ENCODE measurements around the gene GRHL1.
"Not testable (repeated sequence)": the region's sequence is repeated elsewhere in the genome, so short reads cannot be mapped to it uniquely, and the experiment has no call there.

Gene GRHL1

GRCh38 chr2:10012366-10012962, 61.0 kb downstream of the GRHL1 start:
- not testable (repeated sequence) for DNase-seq

GRCh38 chr2:10012963-10013461, 61.5 kb downstream of the GRHL1 start:
- DNase-seq = no peak

GRCh38 chr2:10013651-10014417, 62.3 kb downstream of the GRHL1 start:
- not testable (repeated sequence) for DNase-seq

DNA sequence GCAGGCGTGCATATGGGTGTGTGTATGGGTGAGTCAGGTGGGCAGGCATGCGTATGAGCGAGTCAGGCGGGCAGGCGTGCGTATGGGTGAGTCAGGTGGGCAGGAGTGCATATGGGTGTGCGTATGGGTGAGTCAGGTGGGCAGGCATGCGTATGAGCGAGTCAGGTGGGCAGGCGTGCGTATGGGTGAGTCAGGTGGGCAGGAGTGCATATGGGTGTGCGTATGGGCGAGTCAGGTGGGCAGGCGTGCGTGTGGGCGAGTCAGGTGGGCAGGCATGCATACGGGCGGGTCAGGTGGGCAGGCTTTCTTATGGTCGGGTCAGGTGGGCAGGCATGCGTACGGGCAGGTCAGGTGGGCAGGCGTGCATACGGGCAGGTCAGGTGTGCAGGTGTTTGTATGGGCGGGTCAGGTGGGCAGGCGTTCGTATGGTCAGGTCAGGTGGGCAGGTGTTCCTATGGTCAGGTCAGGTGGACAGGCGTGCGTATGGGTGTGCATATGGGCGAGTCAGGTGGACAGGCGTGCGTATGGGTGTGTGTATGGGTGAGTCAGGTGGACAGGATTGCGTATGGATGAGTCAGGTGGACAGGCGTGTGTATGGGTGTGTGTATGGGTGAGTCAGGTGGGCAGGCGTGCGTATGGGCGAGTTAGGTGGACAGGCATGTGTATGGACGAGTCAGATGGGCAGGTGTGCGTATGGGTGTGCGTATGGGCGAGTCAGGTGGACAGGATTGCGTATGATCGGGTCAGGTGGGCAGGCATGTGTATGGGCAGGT, 63.1 kb downstream of the GRHL1 start:
- DNase-seq = no peak

GRCh38 chr2:10015376-10015989, 64.0 kb downstream of the GRHL1 start:
- not testable (repeated sequence) for DNase-seq

DNA sequence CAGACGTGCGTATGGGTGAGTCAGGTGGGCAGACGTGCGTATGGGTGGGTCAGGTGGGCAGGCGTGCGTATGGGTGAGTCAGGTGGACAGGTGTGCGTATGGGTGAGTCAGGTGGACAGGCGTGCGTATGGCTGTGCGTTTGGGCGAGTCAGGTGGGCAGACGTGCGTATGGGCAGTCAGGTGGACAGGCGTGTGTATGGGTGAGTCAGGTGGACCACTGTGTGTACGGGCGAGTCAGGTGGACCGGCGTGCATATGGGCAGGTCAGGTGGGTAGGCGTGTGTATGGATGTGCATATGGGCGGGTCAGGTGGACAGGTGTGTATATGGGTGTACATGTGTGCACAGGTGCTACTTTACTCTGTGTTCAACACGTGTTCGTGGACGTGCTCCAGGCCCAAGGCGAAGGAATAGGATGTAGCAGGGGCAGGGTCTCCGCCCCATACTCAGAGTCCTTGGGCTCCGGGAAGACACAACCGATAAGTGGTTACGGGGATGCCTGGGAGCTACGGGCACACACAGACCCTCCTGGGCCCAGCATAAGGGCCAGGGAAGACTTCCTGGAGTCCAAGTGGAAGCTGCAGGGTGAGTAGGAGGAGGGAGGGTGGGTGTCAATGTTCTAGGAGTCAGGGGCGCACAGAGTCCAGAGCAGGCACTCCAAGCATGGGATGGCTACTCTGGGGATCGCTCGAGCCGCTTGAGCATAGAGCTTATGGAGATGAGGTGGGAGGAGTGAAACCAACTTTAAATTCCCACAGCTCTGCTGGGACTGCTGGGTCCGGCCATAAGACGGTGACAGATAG, 64.7 kb downstream of the GRHL1 start:
- no peak for DNase-seq

DNA sequence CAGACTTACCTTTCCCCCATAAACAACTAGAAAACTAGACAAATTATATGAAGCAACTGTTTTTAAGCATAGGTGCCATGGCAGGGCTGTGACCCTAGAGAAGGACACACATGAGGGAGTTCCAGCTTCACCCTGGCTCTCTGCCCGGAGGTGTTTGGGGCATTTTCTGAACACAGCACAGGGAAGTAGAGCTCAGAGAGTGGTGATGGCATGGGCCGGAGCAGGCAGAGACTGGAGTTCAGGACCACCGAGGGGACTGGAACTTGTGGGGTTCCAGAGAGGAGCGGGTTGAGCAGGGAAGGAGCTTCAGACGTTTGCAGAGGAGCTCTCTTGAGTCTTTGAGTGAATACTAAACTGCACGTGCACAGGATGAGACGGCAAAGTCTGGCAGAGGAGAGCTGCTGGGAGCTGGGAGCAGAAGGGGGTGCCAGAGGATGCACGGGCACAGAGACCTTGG, 65.3 kb downstream of the GRHL1 start:
- no peak for DNase-seq

DNA sequence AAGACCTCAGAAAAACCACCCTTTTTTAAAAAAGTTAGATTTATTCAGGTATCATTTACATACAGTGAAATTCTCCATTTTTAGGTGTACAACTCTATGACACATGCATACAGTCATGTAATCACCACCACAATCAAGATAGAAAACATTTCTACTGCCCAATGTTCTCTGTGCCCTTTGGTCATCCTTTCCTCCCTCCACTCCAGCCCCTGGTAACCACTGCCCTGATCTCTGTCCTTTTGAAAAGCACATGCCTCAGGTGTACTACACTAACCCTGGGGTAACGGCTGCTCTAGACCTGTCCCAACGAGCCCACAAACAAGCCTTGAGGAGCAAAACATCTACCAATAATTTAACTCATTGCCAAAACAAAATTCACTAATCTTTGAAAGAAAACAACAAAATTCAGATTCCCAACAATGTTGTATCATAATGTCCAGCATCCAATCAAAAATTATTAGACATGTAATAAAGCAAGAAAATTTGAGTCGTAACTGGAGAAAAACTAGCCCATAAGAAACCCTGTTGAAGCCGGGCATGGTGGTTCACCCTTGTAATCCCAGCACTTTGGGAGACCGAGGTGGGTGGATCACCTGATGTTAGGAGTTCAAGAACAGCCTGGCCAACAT, 65.9 kb downstream of the GRHL1 start:
- DNase-seq = no peak

GRCh38 chr2:10019174-10019573, 67.7 kb downstream of the GRHL1 start:
- DNase-seq = no peak

DNA sequence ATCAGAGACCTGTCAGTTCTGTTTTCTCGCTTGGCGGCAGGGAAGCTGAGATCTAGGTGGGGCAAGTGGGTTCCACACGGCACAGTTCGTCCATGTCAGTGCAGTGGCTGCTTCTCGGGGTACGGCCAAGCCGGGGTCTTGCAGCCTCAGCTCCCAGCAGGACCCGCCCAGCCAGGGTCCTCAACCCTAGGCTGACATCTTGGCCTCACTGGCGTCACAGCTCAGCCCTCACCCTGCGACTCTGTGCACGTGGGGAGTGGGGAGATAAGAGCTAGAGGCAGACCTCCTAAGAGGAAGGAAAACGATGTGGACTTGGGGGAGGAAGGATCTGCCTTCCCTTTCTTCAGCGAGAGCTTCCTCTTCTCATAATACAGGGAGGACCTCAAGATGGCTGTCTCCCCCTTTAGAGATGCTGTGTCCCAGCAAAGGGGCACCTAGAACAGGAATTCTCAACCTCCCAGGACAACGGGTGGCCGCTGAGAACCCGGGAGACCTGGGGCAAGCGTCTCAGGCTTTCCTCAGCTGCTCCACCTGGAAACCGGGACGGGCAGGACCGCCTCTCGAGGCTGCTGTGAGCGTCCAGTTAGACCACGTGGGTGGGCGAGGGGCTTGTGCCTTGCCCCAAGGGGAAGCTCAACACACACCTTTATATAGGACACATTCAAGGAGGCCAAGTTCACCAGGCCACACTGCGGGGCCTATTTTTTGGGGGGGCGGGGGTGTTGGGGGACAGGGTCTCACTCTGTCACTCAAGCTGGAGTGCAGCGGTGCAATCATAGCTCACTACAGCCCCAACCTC, 68.3 kb downstream of the GRHL1 start:
- DNase-seq = no peak

GRCh38 chr2:10022041-10022421, 70.5 kb downstream of the GRHL1 start:
- no peak for DNase-seq

- no peak for DNase-seq
Observed at GRCh38 chr2:10022445-10022844, 71.0 kb downstream of the GRHL1 start.

GRCh38 chr2:10022966-10023662, 71.6 kb downstream of the GRHL1 start:
- no peak for DNase-seq

DNA sequence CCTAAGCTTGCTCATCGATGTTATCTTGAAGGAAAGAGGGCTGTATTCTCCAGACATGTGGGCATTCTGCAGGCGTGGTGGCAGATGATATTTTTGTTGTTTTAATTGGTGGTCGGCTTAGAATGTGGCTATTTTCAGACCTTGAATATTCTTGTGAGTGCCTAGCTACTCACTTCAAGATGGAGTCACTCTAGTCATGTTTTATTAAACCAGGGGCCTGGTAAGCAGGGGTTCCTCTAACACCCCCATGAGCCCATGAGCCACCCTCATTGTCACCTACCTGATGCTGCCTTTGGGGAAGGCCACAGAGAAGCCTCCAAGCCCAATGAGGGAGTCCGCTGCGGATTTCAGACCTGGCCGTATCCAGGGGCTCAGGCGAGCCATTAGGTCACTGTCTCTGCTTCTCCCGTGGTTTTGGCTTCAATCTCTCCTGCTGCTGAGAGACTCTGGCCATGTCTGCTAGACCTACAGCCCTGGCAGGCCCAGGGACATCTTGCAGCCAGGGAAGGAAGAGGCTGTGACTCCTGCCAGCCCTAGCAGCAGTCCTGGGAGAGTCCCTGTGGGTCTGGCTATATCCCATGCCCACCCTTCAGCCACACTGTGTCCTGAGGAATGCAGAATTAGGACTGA, 75.6 kb downstream of the GRHL1 start:
- no peak for DNase-seq

GRCh38 chr2:10027660-10028330, 76.3 kb downstream of the GRHL1 start:
- DNase-seq = no peak

DNA sequence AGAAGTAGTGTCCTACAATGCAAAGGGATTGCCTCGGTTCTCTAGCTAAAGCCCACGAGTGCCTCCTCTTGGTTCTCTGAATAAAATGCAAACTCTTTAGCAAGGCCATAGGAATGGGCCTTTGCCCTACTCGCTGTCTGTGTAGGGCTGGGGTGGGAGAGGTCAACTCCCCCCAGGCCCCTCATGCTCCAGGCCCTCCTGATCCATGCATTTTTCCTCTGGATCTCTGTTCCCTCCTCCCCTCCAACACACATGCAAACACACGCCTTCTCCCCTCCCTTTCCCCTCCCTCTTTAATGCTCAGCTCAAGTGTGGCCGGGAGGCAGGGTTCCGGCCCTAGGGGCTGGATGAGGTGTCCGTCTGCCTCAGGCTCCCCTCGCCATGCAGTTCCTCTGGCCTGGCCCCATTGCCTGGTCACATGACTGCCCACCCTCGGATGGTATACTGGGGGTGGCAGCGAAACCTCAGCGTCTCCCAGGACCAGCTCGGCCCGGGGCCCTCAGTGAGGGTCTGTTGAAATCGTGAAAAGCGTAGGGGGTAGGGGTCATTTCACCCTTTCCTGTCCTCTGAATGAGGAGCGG, 77.0 kb downstream of the GRHL1 start:
- no peak for DNase-seq

DNA sequence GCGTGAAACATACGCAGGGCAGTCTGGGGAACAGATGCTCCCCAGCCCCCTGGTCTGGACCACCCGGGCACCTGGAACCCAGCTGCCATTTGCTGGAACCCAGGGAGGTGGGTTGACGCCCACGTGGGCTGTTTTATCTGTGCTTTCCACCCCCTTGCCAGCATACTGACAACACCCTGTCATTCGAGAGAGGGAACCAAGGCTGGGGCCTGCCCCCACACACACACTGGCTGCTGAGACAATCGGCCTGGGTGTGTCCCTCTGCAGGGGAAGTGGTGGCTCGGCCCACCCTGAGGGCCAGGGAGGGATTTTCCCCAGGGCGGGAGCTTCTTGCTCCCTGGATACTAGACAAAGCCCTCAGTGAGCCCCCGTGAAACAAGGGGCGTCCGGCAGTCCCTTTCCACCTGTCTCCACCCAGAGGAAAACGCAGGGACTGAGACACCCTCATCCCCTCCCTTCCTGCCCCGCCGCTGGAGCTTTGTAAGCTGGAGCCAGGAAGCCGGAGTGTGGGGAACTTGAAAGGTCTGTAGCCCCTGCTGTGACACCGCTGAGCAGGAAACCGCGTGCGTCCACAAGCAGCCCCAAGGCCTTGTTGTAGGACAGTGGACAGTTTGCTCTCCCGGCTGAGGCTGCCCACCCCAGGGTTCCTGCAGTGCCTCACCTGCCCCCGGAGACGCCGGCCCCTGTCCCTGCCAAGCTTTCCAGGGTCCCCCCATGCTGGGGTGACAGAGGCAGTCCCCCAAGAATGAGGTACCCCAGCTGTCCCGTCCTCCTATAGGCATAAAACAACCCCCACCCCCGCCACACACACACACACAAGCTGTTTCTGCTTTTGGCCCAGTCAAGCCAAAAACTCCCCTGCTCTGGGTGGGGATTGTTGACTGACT, 77.7 kb downstream of the GRHL1 start:
- peak; percentile 73 for DNase-seq

DNA sequence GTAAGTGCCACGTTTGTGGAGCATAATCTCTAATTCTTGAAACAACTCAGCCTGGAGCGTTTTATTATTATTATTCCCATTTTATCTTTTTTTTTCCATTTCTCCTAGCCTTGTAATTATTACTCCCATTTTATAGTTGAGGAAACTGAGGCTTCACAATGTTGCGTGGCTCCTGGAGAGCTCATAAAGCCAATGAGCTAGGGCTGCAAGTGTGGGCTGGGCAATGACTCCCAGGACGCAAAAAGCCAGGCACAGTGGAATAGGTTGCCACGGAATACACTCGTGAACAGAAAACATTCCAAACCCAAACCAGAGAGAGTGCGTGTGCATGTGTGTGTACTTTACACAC, 78.4 kb downstream of the GRHL1 start:
- no peak for DNase-seq

All from activated CD8-positive, alpha-beta memory T cell treated with anti-CD3 and anti-CD28 coated beads, Interleukin-2, amount 50 U/mL, for 48 hours (primary cell).